ENCODE results near the gene CHCHD5. TPM values are rescaled to one million over a fixed set of nuclear protein-coding genes. Genes with fewer than 3 reads are reported as not detected.

CHCHD5 gene
- total and polyA plus RNA-seq, 2 donors from 2014 or later, result 39.6 to 104 TPM

DNA sequence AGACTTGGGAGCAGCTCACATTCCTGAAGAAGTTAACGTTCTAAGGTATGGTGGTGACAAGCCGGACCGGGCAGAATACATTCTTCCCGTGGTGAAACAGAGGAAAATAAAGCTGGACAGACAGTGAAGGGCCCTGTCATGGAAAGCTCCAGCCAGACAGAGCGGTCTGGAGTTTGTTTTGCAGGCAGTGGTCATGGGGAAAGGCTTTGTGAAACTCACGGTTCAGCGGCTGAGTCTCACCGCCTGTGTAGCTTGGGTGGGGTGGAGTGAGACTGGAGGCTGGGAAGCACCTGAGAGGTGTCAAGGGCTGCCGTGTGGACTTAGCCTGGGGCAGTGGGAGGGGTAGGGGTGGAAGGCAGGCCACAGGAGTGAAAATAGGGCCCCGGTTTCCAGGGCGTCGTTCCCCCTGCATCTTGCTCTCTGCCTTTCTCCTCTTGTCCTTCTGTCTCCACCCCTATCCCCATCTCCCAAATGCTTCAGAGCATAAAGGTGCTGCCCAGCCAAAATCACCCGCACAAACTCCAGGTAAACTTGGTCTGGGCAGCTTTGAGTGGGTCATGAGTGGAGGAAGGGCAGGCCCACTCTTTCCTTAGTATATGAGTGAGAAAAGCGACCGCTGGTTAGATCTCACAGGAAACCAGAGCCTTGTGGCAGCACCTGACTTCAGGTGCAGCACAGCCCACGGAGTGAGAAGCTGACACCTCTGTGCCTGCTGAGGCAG lies 49.9 kb downstream of the CHCHD5 start:
- DNase-seq, result peak in 4 of 5 donors; percentile 29 to 79 (median 42)
- TF ChIP-seq, protein P1, sequence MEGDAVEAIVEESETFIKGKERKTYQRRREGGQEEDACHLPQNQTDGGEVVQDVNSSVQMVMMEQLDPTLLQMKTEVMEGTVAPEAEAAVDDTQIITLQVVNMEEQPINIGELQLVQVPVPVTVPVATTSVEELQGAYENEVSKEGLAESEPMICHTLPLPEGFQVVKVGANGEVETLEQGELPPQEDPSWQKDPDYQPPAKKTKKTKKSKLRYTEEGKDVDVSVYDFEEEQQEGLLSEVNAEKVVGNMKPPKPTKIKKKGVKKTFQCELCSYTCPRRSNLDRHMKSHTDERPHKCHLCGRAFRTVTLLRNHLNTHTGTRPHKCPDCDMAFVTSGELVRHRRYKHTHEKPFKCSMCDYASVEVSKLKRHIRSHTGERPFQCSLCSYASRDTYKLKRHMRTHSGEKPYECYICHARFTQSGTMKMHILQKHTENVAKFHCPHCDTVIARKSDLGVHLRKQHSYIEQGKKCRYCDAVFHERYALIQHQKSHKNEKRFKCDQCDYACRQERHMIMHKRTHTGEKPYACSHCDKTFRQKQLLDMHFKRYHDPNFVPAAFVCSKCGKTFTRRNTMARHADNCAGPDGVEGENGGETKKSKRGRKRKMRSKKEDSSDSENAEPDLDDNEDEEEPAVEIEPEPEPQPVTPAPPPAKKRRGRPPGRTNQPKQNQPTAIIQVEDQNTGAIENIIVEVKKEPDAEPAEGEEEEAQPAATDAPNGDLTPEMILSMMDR (IDR thresholded peaks at IDR 0.05; ENCODE audit: borderline replicate concordance, extremely low read depth, insufficient read depth), result no peak
- Histone ChIP-seq H3K27me3 (ENCODE audit: control insufficient read depth, insufficient read depth, low read length) (no peaks in the 10 kb centered on the region), H3K4me3 (ENCODE audit: low read length in 3 of 3) (no peak overlapping the region), H3K9me3 (ENCODE audit: control insufficient read depth in 2 of 3, insufficient read depth in 1 of 3, low read length in 3 of 3) (no peaks in the 10 kb centered on the region), H3K4me1 (ENCODE audit: control insufficient read depth in 2 of 3, insufficient read depth in 2 of 3, low read depth in 1 of 3, low read length in 3 of 3) (peaks cover 0 to 3% (median 3%) of the 10 kb centered on the region in 3 donors), H3K36me3 (ENCODE audit: control insufficient read depth in 2 of 3, insufficient read depth in 3 of 3, low read length in 3 of 3) (no peaks in the 10 kb centered on the region), H3K27ac (ENCODE audit: low read depth in 2 of 2, low read length in 2 of 2) (no peak overlapping the region), H3K9ac (ENCODE audit: low read length in 3 of 3) (no peak overlapping the region)
- FAIRE-seq, result no peak
- intact Hi-C loops (cut with DNase I), result no loop called here

DNA sequence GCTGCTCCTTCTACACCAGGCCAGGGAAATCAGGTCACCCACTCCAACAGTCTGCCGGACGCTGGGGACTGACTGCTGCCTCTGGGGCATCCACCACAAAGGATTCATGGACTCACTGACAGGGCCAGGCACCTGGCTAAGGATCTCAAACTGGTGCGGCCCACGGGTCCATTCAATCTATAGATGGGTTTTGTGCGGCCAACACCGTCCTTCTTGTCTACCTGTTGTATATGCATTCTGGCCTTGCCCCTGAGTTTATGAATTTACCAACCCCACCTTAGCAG lies 50.4 kb downstream of the CHCHD5 start:
- H3K36me3 ChIP-seq (ENCODE audit: control insufficient read depth in 2 of 3, insufficient read depth in 3 of 3, low read length in 3 of 3), result no peaks in the 10 kb centered on the region
- H3K4me3 ChIP-seq (ENCODE audit: low read length in 3 of 3), result no peak overlapping the region
- TF ChIP-seq, protein P1 (IDR thresholded peaks at IDR 0.05; ENCODE audit: borderline replicate concordance, extremely low read depth, insufficient read depth), result no peak
- no peak for FAIRE-seq
- no peak for DNase-seq
- H3K27me3 ChIP-seq (ENCODE audit: control insufficient read depth, insufficient read depth, low read length), result no peaks in the 10 kb centered on the region
- peaks cover 0 to 3% (median 3%) of the 10 kb centered on the region in 3 donors for H3K4me1 ChIP-seq (ENCODE audit: control insufficient read depth in 2 of 3, insufficient read depth in 2 of 3, low read depth in 1 of 3, low read length in 3 of 3)
- H3K27ac ChIP-seq (ENCODE audit: low read depth in 2 of 2, low read length in 2 of 2), result no peak overlapping the region
- no peak overlapping the region for H3K9ac ChIP-seq (ENCODE audit: low read length in 3 of 3)
- intact Hi-C loops (cut with DNase I), result no loop called here
- H3K9me3 ChIP-seq (ENCODE audit: control insufficient read depth in 2 of 3, insufficient read depth in 1 of 3, low read length in 3 of 3), result no peaks in the 10 kb centered on the region

DNA sequence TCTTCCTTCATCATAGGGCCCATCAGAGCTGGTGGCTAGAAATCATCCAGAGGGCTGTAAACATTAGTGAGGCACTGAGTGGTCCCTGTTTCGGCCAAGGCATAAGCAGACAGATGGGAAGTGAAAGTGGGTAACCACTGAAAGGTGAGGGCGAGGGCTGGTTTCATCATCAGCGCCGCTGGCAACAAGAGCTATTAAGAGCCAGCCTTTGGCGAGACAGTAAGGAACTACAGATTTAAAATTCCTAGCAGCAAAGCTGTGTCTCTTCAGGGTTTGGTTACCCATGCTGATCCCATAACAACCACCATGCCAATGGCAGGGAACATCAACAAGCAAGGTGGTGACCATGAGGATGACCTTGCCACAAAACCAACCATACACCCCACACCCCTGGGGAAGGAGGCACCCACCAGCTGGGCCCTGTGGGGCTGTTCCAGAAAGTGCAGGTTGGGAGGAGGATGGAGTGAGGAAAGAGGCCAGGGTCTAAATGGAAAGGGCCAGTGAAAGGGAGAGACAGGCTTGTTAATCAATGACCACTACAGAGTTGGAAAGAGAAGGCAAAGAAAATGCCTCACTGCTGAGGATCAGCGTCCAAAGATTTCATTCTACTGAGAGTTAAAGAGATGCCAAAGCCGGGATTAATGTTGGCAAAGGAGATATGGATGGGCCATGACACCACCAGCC lies 52.3 kb downstream of the CHCHD5 start:
- FAIRE-seq (no peak), DNase-seq (no peak)
- no peak overlapping the region for H3K9ac ChIP-seq (ENCODE audit: low read length in 3 of 3)
- H3K4me1 ChIP-seq (ENCODE audit: control insufficient read depth in 2 of 3, insufficient read depth in 2 of 3, low read depth in 1 of 3, low read length in 3 of 3), result no peaks in the 10 kb centered on the region
- intact Hi-C loops (cut with DNase I), result no loop called here
- no peaks in the 10 kb centered on the region for H3K36me3 ChIP-seq (ENCODE audit: control insufficient read depth in 2 of 3, insufficient read depth in 3 of 3, low read length in 3 of 3)
- no peak overlapping the region for H3K27ac ChIP-seq (ENCODE audit: low read depth in 2 of 2, low read length in 2 of 2)
- H3K4me3 ChIP-seq (ENCODE audit: low read length in 3 of 3), result no peak overlapping the region
- TF ChIP-seq, protein P1 (IDR thresholded peaks at IDR 0.05; ENCODE audit: borderline replicate concordance, extremely low read depth, insufficient read depth), result no peak
- H3K9me3 ChIP-seq (ENCODE audit: control insufficient read depth in 2 of 3, insufficient read depth in 1 of 3, low read length in 3 of 3), result no peaks in the 10 kb centered on the region
- no peaks in the 10 kb centered on the region for H3K27me3 ChIP-seq (ENCODE audit: control insufficient read depth, insufficient read depth, low read length)

Measured in kidney (tissue), 14 donors.